CD4-positive, alpha-beta T cell treated with Interleukin-1 beta for 1 hour (primary cell): ENCODE results near the gene PDCD5.
"Not testable (repeated sequence)": the region's sequence is repeated elsewhere in the genome, so short reads cannot be mapped to it uniquely, and the experiment has no call there.

ENCODE experiments used
- DNase-seq, 2 donors: peaks; one replicate each; pipeline ENCODE4 v3.0.0-alpha.2; 2020 to 2022

PDCD5 gene

GRCh38 chr19:32580353-32580900 lies 563 bp upstream of the PDCD5 start:
- no peak for DNase-seq

- DNase-seq: peak in 1 of 2 donors; percentile 25
These were observed 752 bp downstream of the PDCD5 start for GRCh38 chr19:32581705-32582179.

- DNase-seq: not testable (repeated sequence)
These were observed 6.9 kb downstream of the PDCD5 start for GRCh38 chr19:32587747-32588504.

GRCh38 chr19:32594021-32594420 lies 13.0 kb downstream of the PDCD5 start:
- DNase-seq: no peak

- DNase-seq: no peak
These were observed 14.5 kb downstream of the PDCD5 start for GRCh38 chr19:32595491-32595890.

- DNase-seq: no peak
These were observed 17.0 kb downstream of the PDCD5 start for GRCh38 chr19:32598022-32598421.

GRCh38 chr19:32599258-32599657 lies 18.3 kb downstream of the PDCD5 start:
- no peak for DNase-seq

GRCh38 chr19:32599736-32600157 lies 18.8 kb downstream of the PDCD5 start:
- DNase-seq: peak; percentile 52 to 65

- no peak for DNase-seq
These were observed 23.0 kb downstream of the PDCD5 start for GRCh38 chr19:32603961-32604360.

- DNase-seq: no peak
These were observed 24.6 kb downstream of the PDCD5 start for GRCh38 chr19:32605544-32605943.

GRCh38 chr19:32606289-32606688 lies 25.3 kb downstream of the PDCD5 start:
- DNase-seq: no peak

- no peak for DNase-seq
These were observed 26.5 kb downstream of the PDCD5 start for GRCh38 chr19:32607479-32607878.

GRCh38 chr19:32611161-32611560 lies 30.2 kb downstream of the PDCD5 start:
- no peak for DNase-seq

GRCh38 chr19:32613008-32613407 lies 32.0 kb downstream of the PDCD5 start:
- DNase-seq: no peak

- DNase-seq: no peak
These were observed 33.9 kb downstream of the PDCD5 start for GRCh38 chr19:32614916-32615315.

GRCh38 chr19:32615569-32615968 lies 34.6 kb downstream of the PDCD5 start:
- DNase-seq: no peak

- DNase-seq: no peak
These were observed 38.2 kb downstream of the PDCD5 start for GRCh38 chr19:32619051-32619685.

- no peak for DNase-seq
These were observed 41.0 kb downstream of the PDCD5 start for GRCh38 chr19:32622002-32622401.

- DNase-seq: no peak
These were observed 43.4 kb downstream of the PDCD5 start for GRCh38 chr19:32624410-32624809.

- no peak for DNase-seq
These were observed 46.0 kb downstream of the PDCD5 start for GRCh38 chr19:32626969-32627368.

- no peak for DNase-seq
These were observed 46.8 kb downstream of the PDCD5 start for GRCh38 chr19:32627714-32628270.

GRCh38 chr19:32630338-32630737 lies 49.3 kb downstream of the PDCD5 start:
- DNase-seq: no peak

- DNase-seq: no peak
These were observed 50.4 kb downstream of the PDCD5 start for GRCh38 chr19:32631381-32631780.
